Measurements from ENCODE around the gene DPP6. TPM values are rescaled to one million over a fixed set of nuclear protein-coding genes. Genes with fewer than 3 reads are reported as not detected.

Gene DPP6
- total RNA-seq, 1 experiment from 2014 or later, result not detected

GRCh38 chr7:154310114-154310513 lies 257.9 kb downstream of the DPP6 start:
- no peaks in the 10 kb centered on the region for H3K36me3 ChIP-seq (ENCODE audit: low read depth)
- no peaks in the 10 kb centered on the region for H3F3A ChIP-seq (ENCODE audit: insufficient read depth, low read depth)
- H3K27ac ChIP-seq, result no peak overlapping the region
- H3K4me3 ChIP-seq, result no peak overlapping the region
- peaks cover 76% of the 10 kb centered on the region for H3K27me3 ChIP-seq (ENCODE audit: insufficient read depth, low read depth)
- H3K4me2 ChIP-seq, result no peak overlapping the region
- ChIA-PET CTCF (no interaction called here), POLR2A (ENCODE audit: unreplicated experiment) (no interaction called here)
- TF ChIP-seq EZH2 (IDR thresholded peaks at IDR 0.05; ENCODE audit: low read depth) (no peak), CTCF (conservative IDR thresholded peaks at IDR 0.05) (no peak)
- no peaks in the 10 kb centered on the region for H3K4me1 ChIP-seq (replicated peaks; ENCODE audit: insufficient read depth)
- no peaks in the 10 kb centered on the region for H3K79me2 ChIP-seq (ENCODE audit: low read depth)
- H4K20me1 ChIP-seq (ENCODE audit: insufficient read depth), result no peaks in the 10 kb centered on the region
- BruUV-seq (replicated peaks), result no TSS peak
- no peak for DNase-seq
- intact Hi-C loops (cut with micrococcal nuclease; ENCODE audit: unreplicated experiment), result no loop called here
- H2AFZ ChIP-seq, result no peak overlapping the region
- no peaks in the 10 kb centered on the region for H3K9me3 ChIP-seq (ENCODE audit: insufficient read depth, low read depth)
- H3K9me2 ChIP-seq (ENCODE audit: insufficient read depth), result no peaks in the 10 kb centered on the region

DNA sequence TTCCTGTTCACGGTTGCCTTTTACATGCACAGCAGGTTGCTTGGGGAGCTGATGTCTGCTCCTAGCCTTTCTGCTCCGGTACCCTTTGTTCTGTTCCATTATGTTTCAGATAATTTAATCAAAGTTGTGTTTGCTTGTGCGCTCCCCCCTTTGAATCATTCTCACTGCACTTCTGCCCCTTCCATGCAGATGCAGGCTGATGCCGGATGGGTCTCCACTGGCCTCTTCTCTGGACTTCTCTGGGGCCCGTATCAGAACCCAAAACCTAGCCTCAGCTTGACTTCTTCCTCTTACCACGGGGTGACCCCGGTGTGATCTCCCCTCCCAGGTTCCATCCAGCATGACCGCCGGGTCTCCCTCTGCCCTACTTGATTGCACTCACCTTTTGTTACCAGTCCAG lies 272.0 kb downstream of the DPP6 start:
- no TSS peak for BruUV-seq (replicated peaks)
- no peaks in the 10 kb centered on the region for H3K9me3 ChIP-seq (ENCODE audit: insufficient read depth, low read depth)
- no peaks in the 10 kb centered on the region for H3F3A ChIP-seq (ENCODE audit: insufficient read depth, low read depth)
- H3K4me1 ChIP-seq (replicated peaks; ENCODE audit: insufficient read depth), result no peaks in the 10 kb centered on the region
- H3K36me3 ChIP-seq (ENCODE audit: low read depth), result no peaks in the 10 kb centered on the region
- H3K27ac ChIP-seq, result no peak overlapping the region
- no peak overlapping the region for H2AFZ ChIP-seq
- CTCF ChIA-PET, result no interaction called here
- H3K27me3 ChIP-seq (ENCODE audit: insufficient read depth, low read depth), result peaks cover 80% of the 10 kb centered on the region
- H3K4me2 ChIP-seq, result no peak overlapping the region
- H4K20me1 ChIP-seq (ENCODE audit: insufficient read depth), result peaks cover 5% of the 10 kb centered on the region; the same call in 1 of the 2 replicates
- intact Hi-C loops (cut with micrococcal nuclease; ENCODE audit: unreplicated experiment), result no loop called here
- no peak overlapping the region for H3K4me3 ChIP-seq
- no peaks in the 10 kb centered on the region for H3K79me2 ChIP-seq (ENCODE audit: low read depth)
- no peak for DNase-seq
- no peak for TF ChIP-seq EZH2 (IDR thresholded peaks at IDR 0.05; ENCODE audit: low read depth)
- no peak for TF ChIP-seq CTCF (conservative IDR thresholded peaks at IDR 0.05)
- no peaks in the 10 kb centered on the region; the same call in 1 of the 2 replicates for H3K9me2 ChIP-seq (ENCODE audit: insufficient read depth)
- POLR2A ChIA-PET (ENCODE audit: unreplicated experiment), result no interaction called here

GRCh38 chr7:154326421-154326820 lies 274.2 kb downstream of the DPP6 start:
- TF ChIP-seq EZH2 (IDR thresholded peaks at IDR 0.05; ENCODE audit: low read depth) (no peak), CTCF (conservative IDR thresholded peaks at IDR 0.05) (no peak)
- DNase-seq, result no peak
- ChIA-PET POLR2A (ENCODE audit: unreplicated experiment) (no interaction called here), CTCF (no interaction called here)
- Histone ChIP-seq H3K4me2 (no peak overlapping the region), H3K36me3 (ENCODE audit: low read depth) (no peaks in the 10 kb centered on the region), H3K9me2 (ENCODE audit: insufficient read depth) (no peaks in the 10 kb centered on the region; the same call in 1 of the 2 replicates), H3K27ac (no peak overlapping the region), H3K27me3 (ENCODE audit: insufficient read depth, low read depth) (peaks cover 79% of the 10 kb centered on the region), H3K4me3 (no peak overlapping the region), H4K20me1 (ENCODE audit: insufficient read depth) (peaks cover 8% of the 10 kb centered on the region; the same call in 1 of the 2 replicates), H3K79me2 (ENCODE audit: low read depth) (no peaks in the 10 kb centered on the region), H3F3A (ENCODE audit: insufficient read depth, low read depth) (no peaks in the 10 kb centered on the region), H3K9me3 (ENCODE audit: insufficient read depth, low read depth) (no peaks in the 10 kb centered on the region), H3K4me1 (replicated peaks; ENCODE audit: insufficient read depth) (no peaks in the 10 kb centered on the region), H2AFZ (no peak overlapping the region)
- BruUV-seq (replicated peaks), result no TSS peak
- intact Hi-C loops (cut with micrococcal nuclease; ENCODE audit: unreplicated experiment), result no loop called here
